DND-41 (cell line): Measurements from ENCODE around the gene CMTM2.

Experiments
- ATAC-seq: fragments of 200-7000 bp; cut with Tn5 transposase; 3 replicates; pipeline ENCODE4 v1.9.1; 2021; ENCODE audit warnings: low read depth; ENCODE audit not compliant: insufficient read depth
- DNase-seq: peaks from one replicate; pipeline ENCODE4 v3.0.0-alpha.2; 2020
- H2AFZ ChIP-seq: 2 replicates; pipeline ENCODE4 v1.6.0; 2012; ENCODE audit warnings: low read depth, low read length
- H3K27ac ChIP-seq: 2 replicates; pipeline ENCODE4 v1.5.1; 2012; ENCODE audit warnings: low read length, inconsistent platforms
- H3K27me3 ChIP-seq: fragments of 200-600 bp; sonication (generic); 2 replicates; pipeline ENCODE4 v1.6.0; 2012; ENCODE audit warnings: low read length, mild to moderate bottlenecking, inconsistent platforms; ENCODE audit not compliant: insufficient read depth, poor library complexity
- H3K36me3 ChIP-seq: 2 replicates; pipeline ENCODE4 v1.5.1; 2012; ENCODE audit warnings: low read length, inconsistent platforms; ENCODE audit not compliant: insufficient read depth
- H3K4me1 ChIP-seq: 2 replicates; pipeline ENCODE4 v1.5.1; 2012; ENCODE audit warnings: mild to moderate bottlenecking, low read length; ENCODE audit not compliant: insufficient read depth
- H3K4me2 ChIP-seq: 2 replicates; pipeline ENCODE4 v1.6.0; 2012; ENCODE audit warnings: mild to moderate bottlenecking, moderate library complexity, low read length, inconsistent platforms; ENCODE audit not compliant: insufficient read depth
- H3K4me3 ChIP-seq, 2 experiments: fragments of 200-600 bp in 1 of 2; shearing (Covaris generic) in 1 of 2; 2 replicates each; pipeline ENCODE4 v1.5.1; 2012 to 2016; ENCODE audit warnings: inconsistent platforms in 2 of 2, low read length in 2 of 2, mild to moderate bottlenecking in 2 of 2, low read depth in 1 of 2, moderate library complexity in 1 of 2
- H3K79me2 ChIP-seq: 2 replicates; pipeline ENCODE4 v1.6.0; 2012; ENCODE audit warnings: low read length, inconsistent platforms; ENCODE audit not compliant: insufficient read depth
- H3K9ac ChIP-seq: 2 replicates; pipeline ENCODE4 v1.6.0; 2012; ENCODE audit warnings: low read depth, mild to moderate bottlenecking, inconsistent platforms, low read length, moderate library complexity
- H3K9me3 ChIP-seq: 2 replicates; pipeline ENCODE4 v1.5.1; 2012; ENCODE audit warnings: low read length, moderate library complexity, mild to moderate bottlenecking, inconsistent platforms; ENCODE audit not compliant: insufficient read depth, severe bottlenecking
- H4K20me1 ChIP-seq: 2 replicates; pipeline ENCODE4 v1.6.0; 2012; ENCODE audit warnings: low read length; ENCODE audit not compliant: insufficient read depth
- EZH2 ChIP-seq: IDR thresholded peaks from 3 replicates; pipeline ENCODE4 v1.6.1; 2012; ENCODE audit warnings: borderline replicate concordance, low read depth, mild to moderate bottlenecking, moderate library complexity, low read length, inconsistent platforms; ENCODE audit not compliant: severe bottlenecking
- TF ChIP-seq, protein P1 (sequence below): IDR thresholded peaks from 2 replicates; pipeline ENCODE4 v1.5.1; 2012; ENCODE audit warnings: borderline replicate concordance, low read length, moderate library complexity, mild to moderate bottlenecking; ENCODE audit not compliant: poor library complexity, severe bottlenecking; ENCODE audit errors: extremely low read depth

The CMTM2 gene

GRCh38 chr16:66536525-66536924, 42.7 kb upstream of the CMTM2 start:
- no peak overlapping the region for H3K9ac ChIP-seq
- no peak for DNase-seq
- no peaks in the 10 kb centered on the region for H3K9me3 ChIP-seq
- ATAC-seq, result no peak
- H3K36me3 ChIP-seq, result peaks cover 4% of the 10 kb centered on the region; the same call in 1 of the 2 replicates
- H2AFZ ChIP-seq, result no peak overlapping the region
- no peak overlapping the region for H3K4me2 ChIP-seq
- H3K27ac ChIP-seq, result peak overlapping the region; percentile 18; the same call in 1 of the 2 replicates
- no peaks in the 10 kb centered on the region for H3K27me3 ChIP-seq
- peaks cover 24% of the 10 kb centered on the region for H3K4me1 ChIP-seq
- no peak overlapping the region for H3K4me3 ChIP-seq
- H3K79me2 ChIP-seq, result no peaks in the 10 kb centered on the region
- H4K20me1 ChIP-seq, result no peaks in the 10 kb centered on the region
- TF ChIP-seq, protein P1, sequence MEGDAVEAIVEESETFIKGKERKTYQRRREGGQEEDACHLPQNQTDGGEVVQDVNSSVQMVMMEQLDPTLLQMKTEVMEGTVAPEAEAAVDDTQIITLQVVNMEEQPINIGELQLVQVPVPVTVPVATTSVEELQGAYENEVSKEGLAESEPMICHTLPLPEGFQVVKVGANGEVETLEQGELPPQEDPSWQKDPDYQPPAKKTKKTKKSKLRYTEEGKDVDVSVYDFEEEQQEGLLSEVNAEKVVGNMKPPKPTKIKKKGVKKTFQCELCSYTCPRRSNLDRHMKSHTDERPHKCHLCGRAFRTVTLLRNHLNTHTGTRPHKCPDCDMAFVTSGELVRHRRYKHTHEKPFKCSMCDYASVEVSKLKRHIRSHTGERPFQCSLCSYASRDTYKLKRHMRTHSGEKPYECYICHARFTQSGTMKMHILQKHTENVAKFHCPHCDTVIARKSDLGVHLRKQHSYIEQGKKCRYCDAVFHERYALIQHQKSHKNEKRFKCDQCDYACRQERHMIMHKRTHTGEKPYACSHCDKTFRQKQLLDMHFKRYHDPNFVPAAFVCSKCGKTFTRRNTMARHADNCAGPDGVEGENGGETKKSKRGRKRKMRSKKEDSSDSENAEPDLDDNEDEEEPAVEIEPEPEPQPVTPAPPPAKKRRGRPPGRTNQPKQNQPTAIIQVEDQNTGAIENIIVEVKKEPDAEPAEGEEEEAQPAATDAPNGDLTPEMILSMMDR, result no peak
- no peak for TF ChIP-seq EZH2

GRCh38 chr16:66537236-66537635, 42.0 kb upstream of the CMTM2 start:
- Histone ChIP-seq H3K4me1 (peaks cover 24% of the 10 kb centered on the region), H3K9me3 (no peaks in the 10 kb centered on the region), H3K9ac (no peak overlapping the region), H2AFZ (no peak overlapping the region), H3K4me3 (no peak overlapping the region), H3K36me3 (peaks cover 4% of the 10 kb centered on the region; the same call in 1 of the 2 replicates), H4K20me1 (no peaks in the 10 kb centered on the region), H3K27me3 (no peaks in the 10 kb centered on the region), H3K79me2 (no peaks in the 10 kb centered on the region), H3K4me2 (no peak overlapping the region), H3K27ac (no peak overlapping the region)
- no peak for ATAC-seq
- DNase-seq, result no peak
- TF ChIP-seq, protein P1, result no peak
- TF ChIP-seq EZH2, result no peak

GRCh38 chr16:66538910-66539309, 40.4 kb upstream of the CMTM2 start:
- H3K27ac ChIP-seq, result peak overlapping the region; percentile 53
- no peaks in the 10 kb centered on the region for H3K9me3 ChIP-seq
- no peak overlapping the region for H3K4me2 ChIP-seq

More at GRCh38 chr16:66538910-66539309, 40.4 kb upstream of the CMTM2 start:
- H2AFZ ChIP-seq, result no peak overlapping the region
- peak overlapping the region; percentile 25; the same call in 1 of the 2 replicates for H3K9ac ChIP-seq
- H3K4me1 ChIP-seq, result peaks cover 24% of the 10 kb centered on the region
- H4K20me1 ChIP-seq, result no peaks in the 10 kb centered on the region
- ATAC-seq (no peak), DNase-seq (no peak)
- TF ChIP-seq, protein P1, result no peak
- no peak for TF ChIP-seq EZH2
- H3K79me2 ChIP-seq, result no peaks in the 10 kb centered on the region
- no peak overlapping the region for H3K4me3 ChIP-seq
- no peaks in the 10 kb centered on the region for H3K27me3 ChIP-seq
- peaks cover 4% of the 10 kb centered on the region; the same call in 1 of the 2 replicates for H3K36me3 ChIP-seq
